Measurements from ENCODE around the gene ABCD3.
"Not testable (repeated sequence)": the region's sequence is repeated elsewhere in the genome, so short reads cannot be mapped to it uniquely, and the experiment has no call there.

GRCh38 chr1:94430066-94430465 lies 11.9 kb downstream of the ABCD3 start:
- TF ChIP-seq POLR2A (IDR thresholded peaks at IDR 0.05): not testable (repeated sequence)
- TF ChIP-seq, protein P1, sequence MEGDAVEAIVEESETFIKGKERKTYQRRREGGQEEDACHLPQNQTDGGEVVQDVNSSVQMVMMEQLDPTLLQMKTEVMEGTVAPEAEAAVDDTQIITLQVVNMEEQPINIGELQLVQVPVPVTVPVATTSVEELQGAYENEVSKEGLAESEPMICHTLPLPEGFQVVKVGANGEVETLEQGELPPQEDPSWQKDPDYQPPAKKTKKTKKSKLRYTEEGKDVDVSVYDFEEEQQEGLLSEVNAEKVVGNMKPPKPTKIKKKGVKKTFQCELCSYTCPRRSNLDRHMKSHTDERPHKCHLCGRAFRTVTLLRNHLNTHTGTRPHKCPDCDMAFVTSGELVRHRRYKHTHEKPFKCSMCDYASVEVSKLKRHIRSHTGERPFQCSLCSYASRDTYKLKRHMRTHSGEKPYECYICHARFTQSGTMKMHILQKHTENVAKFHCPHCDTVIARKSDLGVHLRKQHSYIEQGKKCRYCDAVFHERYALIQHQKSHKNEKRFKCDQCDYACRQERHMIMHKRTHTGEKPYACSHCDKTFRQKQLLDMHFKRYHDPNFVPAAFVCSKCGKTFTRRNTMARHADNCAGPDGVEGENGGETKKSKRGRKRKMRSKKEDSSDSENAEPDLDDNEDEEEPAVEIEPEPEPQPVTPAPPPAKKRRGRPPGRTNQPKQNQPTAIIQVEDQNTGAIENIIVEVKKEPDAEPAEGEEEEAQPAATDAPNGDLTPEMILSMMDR (IDR thresholded peaks at IDR 0.05): not testable (repeated sequence)

Measured in heart left ventricle (tissue), 13 donors.